GM18520 (cell line): Measurements from ENCODE around the gene DNAH17.

ENCODE experiments used
- ATAC-seq: cut with Tn5 transposase; IDR thresholded peaks from one replicate; pipeline ENCODE4 v1.9.1; 2021; ENCODE audit not compliant: unreplicated experiment

Gene DNAH17, protein sequence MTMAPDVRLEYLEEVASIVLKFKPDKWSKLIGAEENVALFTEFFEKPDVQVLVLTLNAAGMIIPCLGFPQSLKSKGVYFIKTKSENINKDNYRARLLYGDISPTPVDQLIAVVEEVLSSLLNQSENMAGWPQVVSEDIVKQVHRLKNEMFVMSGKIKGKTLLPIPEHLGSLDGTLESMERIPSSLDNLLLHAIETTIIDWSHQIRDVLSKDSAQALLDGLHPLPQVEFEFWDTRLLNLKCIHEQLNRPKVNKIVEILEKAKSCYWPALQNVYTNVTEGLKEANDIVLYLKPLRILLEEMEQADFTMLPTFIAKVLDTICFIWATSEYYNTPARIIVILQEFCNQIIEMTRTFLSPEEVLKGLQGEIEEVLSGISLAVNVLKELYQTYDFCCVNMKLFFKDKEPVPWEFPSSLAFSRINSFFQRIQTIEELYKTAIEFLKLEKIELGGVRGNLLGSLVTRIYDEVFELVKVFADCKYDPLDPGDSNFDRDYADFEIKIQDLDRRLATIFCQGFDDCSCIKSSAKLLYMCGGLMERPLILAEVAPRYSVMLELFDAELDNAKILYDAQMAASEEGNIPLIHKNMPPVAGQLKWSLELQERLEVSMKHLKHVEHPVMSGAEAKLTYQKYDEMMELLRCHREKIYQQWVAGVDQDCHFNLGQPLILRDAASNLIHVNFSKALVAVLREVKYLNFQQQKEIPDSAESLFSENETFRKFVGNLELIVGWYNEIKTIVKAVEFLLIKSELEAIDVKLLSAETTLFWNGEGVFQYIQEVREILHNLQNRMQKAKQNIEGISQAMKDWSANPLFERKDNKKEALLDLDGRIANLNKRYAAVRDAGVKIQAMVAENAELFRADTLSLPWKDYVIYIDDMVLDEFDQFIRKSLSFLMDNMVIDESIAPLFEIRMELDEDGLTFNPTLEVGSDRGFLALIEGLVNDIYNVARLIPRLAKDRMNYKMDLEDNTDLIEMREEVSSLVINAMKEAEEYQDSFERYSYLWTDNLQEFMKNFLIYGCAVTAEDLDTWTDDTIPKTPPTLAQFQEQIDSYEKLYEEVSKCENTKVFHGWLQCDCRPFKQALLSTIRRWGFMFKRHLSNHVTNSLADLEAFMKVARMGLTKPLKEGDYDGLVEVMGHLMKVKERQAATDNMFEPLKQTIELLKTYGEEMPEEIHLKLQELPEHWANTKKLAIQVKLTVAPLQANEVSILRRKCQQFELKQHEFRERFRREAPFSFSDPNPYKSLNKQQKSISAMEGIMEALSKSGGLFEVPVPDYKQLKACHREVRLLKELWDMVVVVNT (N-terminal part only)

DNA sequence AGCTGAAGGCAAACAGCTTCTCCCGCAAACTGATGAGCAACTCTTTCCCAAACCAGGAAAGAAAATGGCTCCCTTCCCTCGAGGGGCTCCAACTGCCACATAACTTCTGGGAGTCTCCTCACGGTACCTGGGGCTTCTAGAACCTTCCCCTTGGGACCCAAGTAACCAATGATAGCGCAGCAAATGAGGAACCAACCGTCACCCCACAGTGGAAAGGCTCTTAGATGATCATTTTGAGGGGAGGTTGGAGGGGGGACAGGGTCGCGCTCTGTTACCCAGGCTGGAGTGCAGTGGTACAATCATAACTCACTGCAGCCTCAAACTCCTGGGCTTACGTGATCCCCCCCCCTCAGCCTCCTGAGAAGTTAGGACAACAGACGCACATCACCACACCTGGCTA lies at the start of gene DNAH17:
Gene DNAH17 (minus strand): TSS at position 101 of the 400 bp plus-strand sequence. CDS start 2,339 bp downstream, outside the sequence.
- ATAC-seq = no peak

- ATAC-seq = no peak
Observed at GRCh38 chr17:78624324-78625151, 47.3 kb upstream of the DNAH17 start.

GRCh38 chr17:78623541-78623940 lies 46.3 kb upstream of the DNAH17 start:
- ATAC-seq = no peak

GRCh38 chr17:78622491-78623265 lies 45.5 kb upstream of the DNAH17 start:
- ATAC-seq = no peak

GRCh38 chr17:78621720-78622490 lies 44.7 kb upstream of the DNAH17 start:
- no peak for ATAC-seq

GRCh38 chr17:78620099-78620498 lies 42.9 kb upstream of the DNAH17 start:
- no peak for ATAC-seq

DNA sequence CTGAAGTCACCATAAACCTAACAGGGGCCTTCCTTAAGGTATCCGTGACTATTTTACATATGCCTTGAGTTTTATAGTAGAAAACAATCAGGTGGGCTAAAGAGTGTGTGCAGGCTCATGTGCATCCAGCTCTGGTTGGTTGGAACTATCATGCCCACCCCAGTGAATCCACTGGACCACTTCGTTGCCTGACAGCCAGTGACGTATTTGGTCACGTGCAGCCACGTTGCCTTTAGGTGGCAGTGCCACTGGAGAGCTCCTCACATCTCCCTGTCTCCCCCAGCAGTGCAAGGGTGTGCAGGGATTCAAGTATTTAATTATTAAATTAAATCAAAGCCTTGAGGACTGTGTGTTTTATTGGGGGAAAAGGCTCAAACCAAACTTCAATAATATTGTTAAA lies 42.1 kb upstream of the DNAH17 start:
- no peak for ATAC-seq

GRCh38 chr17:78618264-78619066 lies 41.3 kb upstream of the DNAH17 start:
- ATAC-seq = no peak

DNA sequence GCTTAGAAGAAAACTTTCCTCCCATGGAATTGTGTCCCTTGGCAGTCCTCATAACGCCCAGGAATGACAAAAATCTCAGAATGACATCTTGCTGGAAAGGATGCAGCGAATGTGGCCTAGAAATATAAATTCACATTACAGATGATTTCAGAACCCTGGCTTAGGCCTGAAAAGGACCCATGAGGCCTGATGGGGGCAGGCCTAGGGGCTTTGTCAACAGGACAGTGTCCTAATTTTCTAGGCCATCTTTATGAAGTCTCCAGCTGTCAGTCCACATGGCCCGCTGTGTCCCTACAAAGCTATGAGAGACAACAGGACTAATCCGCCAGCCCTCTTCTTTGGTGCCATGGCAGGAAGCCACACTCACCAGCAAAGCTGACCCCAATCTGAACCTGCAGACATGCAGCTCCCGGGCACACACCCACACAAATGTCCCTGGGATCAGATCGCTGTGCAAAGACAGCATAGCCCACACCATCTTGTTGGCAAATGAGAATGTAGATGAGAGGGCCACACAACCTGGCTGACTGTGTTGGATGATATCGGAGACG lies 40.4 kb upstream of the DNAH17 start:
- ATAC-seq = no peak

- ATAC-seq = no peak
Observed at GRCh38 chr17:78616946-78617345, 39.8 kb upstream of the DNAH17 start.

DNA sequence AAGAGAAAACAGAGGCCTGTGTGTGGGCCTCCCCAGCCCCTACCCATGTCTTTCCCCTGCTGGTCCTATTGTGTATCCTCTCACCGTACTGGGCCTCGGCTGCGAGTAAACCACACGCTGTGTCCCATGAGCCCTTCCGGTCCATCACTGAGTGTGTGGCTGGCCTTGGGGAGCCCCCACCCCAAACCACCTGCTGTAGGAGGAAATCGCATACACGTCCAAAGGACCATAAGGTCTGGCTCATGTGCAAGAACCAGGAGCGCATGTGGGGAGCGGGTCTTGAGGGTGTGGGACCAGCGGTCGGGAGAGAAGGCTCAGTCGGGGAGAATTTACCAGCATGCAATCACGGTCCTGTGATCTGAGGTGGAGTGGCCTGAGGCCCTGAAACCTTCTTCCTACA lies 38.4 kb upstream of the DNAH17 start:
- ATAC-seq = no peak

GRCh38 chr17:78613416-78613815 lies 36.2 kb upstream of the DNAH17 start:
- ATAC-seq = no peak

GRCh38 chr17:78611607-78612006 lies 34.4 kb upstream of the DNAH17 start:
- no peak for ATAC-seq

- no peak for ATAC-seq
Observed at GRCh38 chr17:78610951-78611511, 33.8 kb upstream of the DNAH17 start.

DNA sequence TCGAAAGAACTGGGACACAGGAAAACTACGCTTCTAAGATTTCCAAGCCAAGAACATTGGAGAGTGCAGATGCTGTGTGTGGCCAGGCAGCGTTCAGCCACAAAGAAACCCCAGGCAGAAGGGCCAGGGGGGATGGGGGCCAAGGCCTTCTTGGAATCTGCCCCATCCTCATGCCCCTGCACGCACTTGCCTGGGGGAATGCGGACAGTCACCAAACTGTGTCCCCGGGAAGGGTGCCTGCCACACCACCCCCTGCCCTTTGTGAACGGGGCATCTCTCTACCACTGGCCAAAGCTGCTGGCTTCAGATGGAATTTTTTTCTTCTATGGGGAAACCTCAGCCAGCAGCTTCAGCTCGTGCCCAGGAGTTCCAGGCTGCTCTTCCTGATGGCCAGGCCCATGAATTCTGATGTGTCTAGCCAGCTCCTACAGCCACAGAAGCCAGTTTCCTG lies 32.0 kb upstream of the DNAH17 start:
- no peak for ATAC-seq

GRCh38 chr17:78608804-78609186 lies 31.6 kb upstream of the DNAH17 start:
- no peak for ATAC-seq

GRCh38 chr17:78608122-78608803 lies 31.1 kb upstream of the DNAH17 start:
- ATAC-seq = no peak
